Left lobe of liver (tissue), 2 donors: ENCODE measurements around the gene CAMKMT. TPM values are rescaled to one million over a fixed set of nuclear protein-coding genes. Genes with fewer than 3 reads are reported as not detected.

Experiments
- ATAC-seq: fragments of 200-7000 bp; cut with Tn5 transposase; one replicate; pipeline ENCODE4 v1.9.1; 2020; ENCODE audit warnings: mild to moderate bottlenecking, moderate library complexity
- DNase-seq: peaks from one replicate; pipeline ENCODE4 v3.0.0-alpha.2; 2020; ENCODE audit warnings: low spot score
- total RNA-seq: library from RNA; stranded (reverse); gene quantifications from one replicate; pipeline ENCODE4 v1.2.1, GENCODE V29; 2021
- donor health status: DM: no; HTN: no; CAD: no; lungs with moderate emphysema.
- donor health status: DM: no; HTN: yes; CAD: no.

CAMKMT gene
- total RNA-seq, 1 donor from 2014 or later = 4.9 TPM

- DNase-seq = no peak
- ATAC-seq = no peak
Observed at GRCh38 chr2:44680983-44681531, 319.3 kb downstream of the CAMKMT start.

- ATAC-seq (no peak), DNase-seq (no peak)
Observed at GRCh38 chr2:44682459-44682858, 320.7 kb downstream of the CAMKMT start.

GRCh38 chr2:44684559-44684958 is 322.8 kb downstream of the CAMKMT start:
- ATAC-seq (no peak), DNase-seq (no peak)

- DNase-seq (no peak), ATAC-seq (no peak)
Observed at GRCh38 chr2:44686561-44686960, 324.8 kb downstream of the CAMKMT start.

GRCh38 chr2:44687686-44688455 is 326.1 kb downstream of the CAMKMT start:
- DNase-seq (no peak), ATAC-seq (no peak)

- ATAC-seq (no peak), DNase-seq (no peak)
Observed at GRCh38 chr2:44688456-44689124, 326.8 kb downstream of the CAMKMT start.

GRCh38 chr2:44689516-44689915 is 327.8 kb downstream of the CAMKMT start:
- no peak for DNase-seq
- ATAC-seq = no peak

- DNase-seq (no peak), ATAC-seq (no peak)
Observed at GRCh38 chr2:44691174-44691785, 329.5 kb downstream of the CAMKMT start.

GRCh38 chr2:44692821-44693220 is 331.1 kb downstream of the CAMKMT start:
- ATAC-seq = no peak
- DNase-seq = no peak

- no peak for DNase-seq
Observed at GRCh38 chr2:44700824-44701223, 339.1 kb downstream of the CAMKMT start.

GRCh38 chr2:44705356-44705755 is 343.6 kb downstream of the CAMKMT start:
- ATAC-seq (no peak), DNase-seq (no peak)

More at GRCh38 chr2:44700824-44701223, 339.1 kb downstream of the CAMKMT start:
- ATAC-seq = no peak

GRCh38 chr2:44705876-44706480 is 344.2 kb downstream of the CAMKMT start:
- no peak for DNase-seq
- ATAC-seq = no peak

GRCh38 chr2:44706681-44707553 is 345.2 kb downstream of the CAMKMT start:
- no peak for ATAC-seq
- DNase-seq = no peak

GRCh38 chr2:44707945-44708660 is 346.4 kb downstream of the CAMKMT start:
- ATAC-seq (no peak), DNase-seq (no peak)

- DNase-seq (no peak), ATAC-seq (no peak)
Observed at GRCh38 chr2:44708661-44709000, 346.9 kb downstream of the CAMKMT start.

- no peak for ATAC-seq
- no peak for DNase-seq
Observed at GRCh38 chr2:44713170-44713569, 351.4 kb downstream of the CAMKMT start.

- no peak for DNase-seq
Observed at GRCh38 chr2:44715671-44716081, 353.9 kb downstream of the CAMKMT start.

GRCh38 chr2:44716131-44716530 is 354.4 kb downstream of the CAMKMT start:
- no peak for DNase-seq
- no peak for ATAC-seq

More at GRCh38 chr2:44715671-44716081, 353.9 kb downstream of the CAMKMT start:
- peak; percentile 88 for ATAC-seq

- ATAC-seq = no peak
- no peak for DNase-seq
Observed at GRCh38 chr2:44718431-44718830, 356.7 kb downstream of the CAMKMT start.

- no peak for ATAC-seq
- DNase-seq = no peak
Observed at GRCh38 chr2:44719562-44719961, 357.8 kb downstream of the CAMKMT start.
